Osteoblast (primary cell): Measurements from ENCODE around the gene FUBP3. TPM values are rescaled to one million over a fixed set of nuclear protein-coding genes. Genes with fewer than 3 reads are reported as not detected.
A peak's percentile ranks its signal among the peaks of the same experiment; 100 is the strongest.

Experiments
- DNase-seq: peaks from one replicate; pipeline ENCODE4 v3.0.0; 2011; ENCODE audit warnings: low spot score, mixed read lengths; ENCODE audit not compliant: insufficient read length; ENCODE audit errors: missing footprints
- H2AFZ ChIP-seq: 2 replicates; pipeline ENCODE4 v1.6.0; 2011; ENCODE audit warnings: mild to moderate bottlenecking, low read length
- H3K27ac ChIP-seq: 2 replicates; pipeline ENCODE4 v1.5.1; 2011; ENCODE audit warnings: mild to moderate bottlenecking, low read depth, low read length, moderate library complexity
- H3K27me3 ChIP-seq: 2 replicates; pipeline ENCODE4 v1.6.0; 2012; ENCODE audit warnings: mild to moderate bottlenecking, control low read depth, inconsistent platforms, low read length, moderate library complexity; ENCODE audit not compliant: insufficient read depth
- H3K36me3 ChIP-seq: 2 replicates; pipeline ENCODE4 v1.5.1; 2011; ENCODE audit warnings: mild to moderate bottlenecking, low read length, control low read depth, moderate library complexity; ENCODE audit not compliant: insufficient read depth
- H3K4me1 ChIP-seq: 2 replicates; pipeline ENCODE4 v1.5.1; 2011; ENCODE audit warnings: mild to moderate bottlenecking, low read length, control low read depth, moderate library complexity; ENCODE audit not compliant: insufficient read depth
- H3K4me2 ChIP-seq: 2 replicates; pipeline ENCODE4 v1.6.0; 2011; ENCODE audit warnings: mild to moderate bottlenecking, low read length; ENCODE audit not compliant: insufficient read depth
- H3K4me3 ChIP-seq: fragments of 200-600 bp; sonication (generic); 3 replicates; pipeline ENCODE4 v1.5.1; 2012; ENCODE audit warnings: mild to moderate bottlenecking, low read length, inconsistent platforms; ENCODE audit not compliant: insufficient read depth
- H3K79me2 ChIP-seq: 2 replicates; pipeline ENCODE4 v1.6.0; 2012; ENCODE audit warnings: mild to moderate bottlenecking, low read length, control low read depth, inconsistent platforms; ENCODE audit not compliant: insufficient read depth
- H3K9me3 ChIP-seq: 2 replicates; pipeline ENCODE4 v1.5.1; 2011; ENCODE audit warnings: low read depth, low read length, control low read depth
- H4K20me1 ChIP-seq: 2 replicates; pipeline ENCODE4 v1.6.0; 2012; ENCODE audit warnings: mild to moderate bottlenecking, low read length, control low read depth; ENCODE audit not compliant: insufficient read depth
- CTCF ChIP-seq: IDR thresholded peaks from 2 replicates; pipeline ENCODE4 v1.5.1; 2011; ENCODE audit warnings: mild to moderate bottlenecking, low read depth, low read length, moderate library complexity; ENCODE audit errors: extremely low read depth
- total RNA-seq: library from RNA; depleted of rRNA; stranded (reverse); fragments of >200 nt; gene quantifications from 2 replicates; pipeline ENCODE4 v1.2.3, GENCODE V29; 2012

The FUBP3 gene
- total RNA-seq, 1 donor = 45.6 TPM

GRCh38 chr9:130664251-130665028 is 85.1 kb downstream of the FUBP3 start, which contains the start of gene PRDM12:
PRDM12 (plus strand) TSS chr9:130664594; CDS start chr9:130664654, 60 bp downstream.
- Histone ChIP-seq H3K27ac (no peak within 1 kb of the TSS), H2AFZ (no peak within 1 kb of the TSS), H3K9me3 (no peaks in the 10 kb centered on the region), H3K36me3 (no peaks in the 10 kb centered on the region), H3K79me2 (no peaks in the 10 kb centered on the region), H3K4me1 (no peaks in the 10 kb centered on the region), H4K20me1 (no peaks in the 10 kb centered on the region), H3K4me2 (no peak within 1 kb of the TSS), H3K4me3 (no peak within 1 kb of the TSS), H3K27me3 (peaks cover 86% of the 10 kb centered on the region)
- DNase-seq = peak; percentile 87
- no peak for TF ChIP-seq CTCF

GRCh38 chr9:130665029-130665430 is 85.7 kb downstream of the FUBP3 start:
- Histone ChIP-seq H2AFZ (no peak overlapping the region), H3K4me3 (no peak overlapping the region), H3K27me3 (peaks cover 81% of the 10 kb centered on the region), H4K20me1 (no peaks in the 10 kb centered on the region), H3K79me2 (no peaks in the 10 kb centered on the region), H3K4me1 (no peaks in the 10 kb centered on the region), H3K27ac (no peak overlapping the region), H3K9me3 (no peaks in the 10 kb centered on the region), H3K4me2 (no peak overlapping the region), H3K36me3 (no peaks in the 10 kb centered on the region)
- DNase-seq = peak; percentile 92
- no peak for TF ChIP-seq CTCF

- H3K4me2 ChIP-seq = no peak overlapping the region
Observed at GRCh38 chr9:130665431-130666392, 86.3 kb downstream of the FUBP3 start.

More at GRCh38 chr9:130665431-130666392, 86.3 kb downstream of the FUBP3 start:
- peak; percentile 92 for DNase-seq
- H3K36me3 ChIP-seq = no peaks in the 10 kb centered on the region
- H4K20me1 ChIP-seq = no peaks in the 10 kb centered on the region
- no peaks in the 10 kb centered on the region for H3K4me1 ChIP-seq
- no peak overlapping the region for H3K27ac ChIP-seq
- no peaks in the 10 kb centered on the region for H3K9me3 ChIP-seq
- H3K27me3 ChIP-seq = peaks cover 75% of the 10 kb centered on the region
- no peak for TF ChIP-seq CTCF
- no peaks in the 10 kb centered on the region for H3K79me2 ChIP-seq
- no peak overlapping the region for H3K4me3 ChIP-seq
- no peak overlapping the region for H2AFZ ChIP-seq
